Subcutaneous adipose tissue (tissue), 4 donors: ENCODE results near the gene GBX1. TPM values are rescaled to one million over a fixed set of nuclear protein-coding genes. Genes with fewer than 3 reads are reported as not detected.

Experiments
- total RNA-seq, 4 donors: library from RNA; depleted of rRNA; stranded (reverse); fragments of >200 nt; gene quantifications; one replicate each; pipeline ENCODE4 v1.1.0, GENCODE V29; 2016
- TF ChIP-seq, protein P1 (sequence below): fragments of 450-650 bp; IDR thresholded peaks from one replicate; pipeline ENCODE4 v1.5.1; 2016; ENCODE audit warnings: low read depth, mild to moderate bottlenecking, control low read depth, antibody characterized with exemption, moderate library complexity

The GBX1 gene
- total RNA-seq, 4 donors from 2014 or later, result not detected

DNA sequence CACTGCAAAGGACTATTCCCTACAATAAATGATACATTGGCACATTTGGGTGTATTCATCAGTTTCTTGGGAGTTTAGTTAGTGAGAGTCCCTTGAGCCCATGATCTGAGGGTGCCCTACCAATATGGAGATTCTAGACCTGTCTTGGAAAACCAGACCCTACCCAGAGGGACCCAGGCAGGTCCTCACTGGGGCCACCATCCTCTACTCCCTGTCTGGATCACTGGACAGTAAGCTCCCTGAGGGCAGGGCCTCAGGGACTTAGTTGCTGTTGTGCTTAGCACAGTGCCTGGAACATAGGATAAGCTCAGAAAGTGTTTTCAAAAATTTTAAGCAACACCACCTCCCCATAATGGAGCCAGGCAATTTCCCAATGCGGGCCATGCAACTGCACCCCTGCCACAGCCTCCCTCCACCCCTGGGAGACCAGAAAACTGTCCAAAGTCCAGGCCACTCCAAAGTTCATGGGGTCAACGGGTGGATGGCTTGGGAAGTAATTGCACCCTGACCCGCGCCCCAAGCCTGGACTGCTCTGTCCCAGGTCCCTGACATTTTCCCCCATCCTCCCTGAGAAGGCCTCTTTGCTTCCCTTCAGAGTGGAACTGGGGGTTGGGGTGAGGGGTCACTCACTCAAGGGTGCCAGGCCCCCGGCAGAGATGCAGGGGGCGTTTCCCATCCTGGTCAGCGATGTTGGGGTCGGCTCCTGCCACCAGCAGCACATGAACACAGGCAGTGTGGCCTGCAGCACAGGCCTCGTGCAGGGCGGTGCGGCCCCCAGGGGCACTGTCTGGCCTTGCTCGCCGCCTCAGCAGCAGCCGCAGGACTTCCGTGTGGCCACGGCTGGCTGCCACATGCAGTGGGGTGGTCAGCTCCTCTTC lies 18.5 kb upstream of the GBX1 start:
- TF ChIP-seq, protein P1, sequence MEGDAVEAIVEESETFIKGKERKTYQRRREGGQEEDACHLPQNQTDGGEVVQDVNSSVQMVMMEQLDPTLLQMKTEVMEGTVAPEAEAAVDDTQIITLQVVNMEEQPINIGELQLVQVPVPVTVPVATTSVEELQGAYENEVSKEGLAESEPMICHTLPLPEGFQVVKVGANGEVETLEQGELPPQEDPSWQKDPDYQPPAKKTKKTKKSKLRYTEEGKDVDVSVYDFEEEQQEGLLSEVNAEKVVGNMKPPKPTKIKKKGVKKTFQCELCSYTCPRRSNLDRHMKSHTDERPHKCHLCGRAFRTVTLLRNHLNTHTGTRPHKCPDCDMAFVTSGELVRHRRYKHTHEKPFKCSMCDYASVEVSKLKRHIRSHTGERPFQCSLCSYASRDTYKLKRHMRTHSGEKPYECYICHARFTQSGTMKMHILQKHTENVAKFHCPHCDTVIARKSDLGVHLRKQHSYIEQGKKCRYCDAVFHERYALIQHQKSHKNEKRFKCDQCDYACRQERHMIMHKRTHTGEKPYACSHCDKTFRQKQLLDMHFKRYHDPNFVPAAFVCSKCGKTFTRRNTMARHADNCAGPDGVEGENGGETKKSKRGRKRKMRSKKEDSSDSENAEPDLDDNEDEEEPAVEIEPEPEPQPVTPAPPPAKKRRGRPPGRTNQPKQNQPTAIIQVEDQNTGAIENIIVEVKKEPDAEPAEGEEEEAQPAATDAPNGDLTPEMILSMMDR, result no peak

DNA sequence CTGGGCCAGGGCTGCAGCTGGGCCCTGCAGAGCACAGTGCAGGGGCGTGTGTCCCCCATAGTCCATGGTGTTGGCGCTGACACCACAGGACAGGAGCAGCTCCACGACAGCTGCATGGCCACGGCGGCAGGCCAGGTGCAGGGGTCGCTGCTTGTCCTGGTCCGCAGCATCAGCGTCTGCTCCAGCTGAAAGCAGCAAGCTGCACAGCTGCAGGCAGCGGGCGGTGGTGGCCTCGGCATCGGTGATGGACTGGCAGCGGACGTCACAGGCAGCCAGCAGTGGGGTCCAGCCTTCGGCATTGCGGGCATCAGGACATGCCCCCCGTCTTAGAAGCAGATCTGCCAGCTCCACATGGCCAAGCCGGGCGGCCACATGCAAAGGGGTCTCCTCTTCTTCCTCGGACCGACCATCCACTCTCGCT lies 13.5 kb upstream of the GBX1 start:
- TF ChIP-seq, protein P1, result no peak

- TF ChIP-seq, protein P1, result no peak
These were observed 12.5 kb upstream of the GBX1 start for GRCh38 chr7:151179946-151180345.

GRCh38 chr7:151179287-151179860 lies 11.9 kb upstream of the GBX1 start:
- TF ChIP-seq, protein P1, result no peak

DNA sequence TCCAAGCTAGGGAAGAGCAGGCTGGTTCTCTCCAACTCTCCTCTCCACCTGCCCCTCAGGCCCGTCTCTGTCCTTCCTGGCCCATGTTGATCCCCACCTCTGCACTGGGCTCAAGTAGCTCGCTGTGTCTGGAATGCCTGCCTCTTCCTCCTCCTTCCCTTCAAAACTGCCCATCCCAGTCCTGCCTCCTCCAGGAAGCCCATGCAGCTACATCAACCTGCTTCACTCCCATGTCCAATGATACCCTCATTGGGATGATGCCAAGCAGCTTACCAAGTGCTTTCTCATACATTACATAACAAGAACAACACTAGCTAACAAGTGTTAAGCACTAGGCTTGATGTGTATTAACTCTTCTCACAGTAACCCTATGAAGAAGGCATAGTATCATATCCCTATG lies 11.3 kb upstream of the GBX1 start:
- TF ChIP-seq, protein P1, result no peak

DNA sequence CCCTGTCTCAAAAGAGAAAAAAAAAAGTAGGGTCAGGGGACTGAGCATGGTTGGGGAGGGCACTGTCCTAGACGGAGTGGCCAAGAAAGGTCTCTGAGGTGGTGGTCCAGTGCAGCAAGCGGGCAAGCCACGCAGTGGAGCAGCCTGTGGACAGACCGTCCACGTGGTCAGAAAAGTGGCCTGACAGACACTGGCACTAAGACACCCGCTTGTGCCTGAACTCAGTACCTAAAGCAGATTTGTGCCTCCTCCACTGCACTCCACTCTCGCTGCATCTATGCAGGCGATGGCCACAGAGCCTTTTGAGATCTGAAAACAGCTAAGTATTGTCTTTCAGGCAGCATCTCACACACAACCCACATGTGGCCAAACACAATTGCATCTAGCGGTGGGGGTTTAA lies 10.7 kb upstream of the GBX1 start:
- TF ChIP-seq, protein P1, result no peak

DNA sequence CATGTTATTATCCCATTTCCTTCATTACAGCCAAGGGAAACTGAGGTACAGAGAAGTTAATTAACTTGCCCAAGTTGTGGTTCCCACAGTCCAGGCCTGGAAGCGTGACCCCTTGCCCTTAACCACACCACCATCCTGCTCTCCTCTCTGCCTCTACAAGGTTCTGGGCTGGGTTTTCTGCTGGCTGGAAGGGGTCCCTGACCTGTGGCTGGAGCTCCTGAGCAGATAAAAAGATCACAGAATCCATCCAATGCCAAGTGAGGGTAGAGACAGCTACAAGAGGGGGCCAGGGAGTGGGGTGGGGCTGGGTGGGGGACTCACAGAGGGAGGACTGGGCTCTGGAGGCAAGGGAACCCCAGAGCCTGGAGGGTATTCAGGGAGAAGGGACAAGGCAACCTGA lies 9.8 kb upstream of the GBX1 start:
- TF ChIP-seq, protein P1, result no peak
